ENCODE measurements around the gene ENOX1.

GRCh38 chr13:43495732-43496131, 291.0 kb downstream of the ENOX1 start:
- TF ChIP-seq CTCF (IDR thresholded peaks at IDR 0.05) (no peak), FOXJ3 (CRISPR knock-in tag; IDR thresholded peaks at IDR 0.05; ENCODE audit: borderline replicate concordance) (no peak), ZNF281 (CRISPR knock-in tag; IDR thresholded peaks at IDR 0.05) (no peak), USF2 (CRISPR knock-in tag; IDR thresholded peaks at IDR 0.05) (no peak), JUN (CRISPR knock-in tag; IDR thresholded peaks at IDR 0.05) (no peak), HMGXB4 (CRISPR knock-in tag; IDR thresholded peaks at IDR 0.05) (no peak), ZNF425 (CRISPR knock-in tag; conservative IDR thresholded peaks at IDR 0.05) (no peak), E2F5 (CRISPR knock-in tag; IDR thresholded peaks at IDR 0.05) (no peak)
